AG09319 (cell line): Measurements from ENCODE around the gene TRNP1.
"Not testable (repeated sequence)": the region's sequence is repeated elsewhere in the genome, so short reads cannot be mapped to it uniquely, and the experiment has no call there.

Source experiments
- DNase-seq: peaks from one replicate; pipeline ENCODE4 v3.0.0-alpha.2; 2010; ENCODE audit warnings: low read depth; ENCODE audit errors: extremely low read depth
- CTCF ChIP-seq: IDR thresholded peaks from 2 replicates; pipeline ENCODE4 v1.5.1; 2011; ENCODE audit warnings: low read depth, mild to moderate bottlenecking, inconsistent platforms, low read length, moderate library complexity

TRNP1 gene

GRCh38 chr1:26993237-26994019 is at the start of gene TRNP1:
Gene TRNP1, plus strand, starts transcription at chr1:26993692. Its CDS starts 95 bp downstream, at chr1:26993787.
- TF ChIP-seq CTCF, result no peak
- no peak for DNase-seq

- TF ChIP-seq CTCF, result no peak
- DNase-seq, result no peak
These were observed 48.4 kb upstream of the TRNP1 start for GRCh38 chr1:26945138-26945537.

- DNase-seq, result no peak
- TF ChIP-seq CTCF, result no peak
These were observed 47.8 kb upstream of the TRNP1 start for GRCh38 chr1:26945728-26946127.

GRCh38 chr1:26946270-26946669 is 47.2 kb upstream of the TRNP1 start:
- DNase-seq, result no peak
- no peak for TF ChIP-seq CTCF

- DNase-seq, result not testable (repeated sequence)
These were observed 44.8 kb upstream of the TRNP1 start for GRCh38 chr1:26948725-26949057.

GRCh38 chr1:26949266-26949925 is 44.1 kb upstream of the TRNP1 start:
- no peak for DNase-seq
- TF ChIP-seq CTCF, result no peak

- TF ChIP-seq CTCF, result no peak
- no peak for DNase-seq
These were observed 43.6 kb upstream of the TRNP1 start for GRCh38 chr1:26949926-26950319.
